GM21825 (cell line): ENCODE measurements around the gene TMEM217.
"Not testable (repeated sequence)": the region's sequence is repeated elsewhere in the genome, so short reads cannot be mapped to it uniquely, and the experiment has no call there.

ENCODE experiments used
- ATAC-seq: cut with Tn5 transposase; IDR thresholded peaks from one replicate; pipeline ENCODE4 v1.9.1; 2021; ENCODE audit warnings: mild to moderate bottlenecking, moderate library complexity; ENCODE audit not compliant: unreplicated experiment

The TMEM217 gene

GRCh38 chr6:37257634-37258404, at the start of gene TMEM217, which contains the start of gene TBC1D22B:
TMEM217 (minus strand) TSS chr6:37258144; CDS start chr6:37219030, 39,114 bp downstream.
TBC1D22B (plus strand) TSS chr6:37257772; CDS start chr6:37257918, 146 bp downstream.
- peak; percentile 96 for ATAC-seq

GRCh38 chr6:37307484-37307883, 49.5 kb upstream of the TMEM217 start:
- ATAC-seq = not testable (repeated sequence)

GRCh38 chr6:37306624-37307222, 48.8 kb upstream of the TMEM217 start:
- no peak for ATAC-seq

GRCh38 chr6:37305841-37306425, 48.0 kb upstream of the TMEM217 start:
- no peak for ATAC-seq

GRCh38 chr6:37304766-37305165, 46.8 kb upstream of the TMEM217 start:
- ATAC-seq = no peak

- ATAC-seq = no peak
These were observed 46.1 kb upstream of the TMEM217 start for GRCh38 chr6:37303891-37304503.

GRCh38 chr6:37303091-37303660, 45.2 kb upstream of the TMEM217 start:
- no peak for ATAC-seq

GRCh38 chr6:37302086-37302686, 44.2 kb upstream of the TMEM217 start:
- no peak for ATAC-seq

GRCh38 chr6:37299990-37300389, 42.0 kb upstream of the TMEM217 start:
- ATAC-seq = no peak

GRCh38 chr6:37298958-37299357, 41.0 kb upstream of the TMEM217 start:
- ATAC-seq = peak; percentile 63

GRCh38 chr6:37297637-37298036, 39.7 kb upstream of the TMEM217 start:
- not testable (repeated sequence) for ATAC-seq

GRCh38 chr6:37293426-37293825, 35.5 kb upstream of the TMEM217 start:
- no peak for ATAC-seq

GRCh38 chr6:37289931-37290330, 32.0 kb upstream of the TMEM217 start:
- no peak for ATAC-seq

- ATAC-seq = no peak
These were observed 30.3 kb upstream of the TMEM217 start for GRCh38 chr6:37288247-37288646.

- peak; percentile 40 for ATAC-seq
These were observed 29.7 kb upstream of the TMEM217 start for GRCh38 chr6:37287519-37288157.

GRCh38 chr6:37285861-37286311, 27.9 kb upstream of the TMEM217 start:
- no peak for ATAC-seq

GRCh38 chr6:37284781-37285180, 26.8 kb upstream of the TMEM217 start:
- no peak for ATAC-seq

GRCh38 chr6:37283671-37284151, 25.8 kb upstream of the TMEM217 start:
- no peak for ATAC-seq

- ATAC-seq = no peak
These were observed 25.3 kb upstream of the TMEM217 start for GRCh38 chr6:37283268-37283667.

GRCh38 chr6:37282371-37282770, 24.4 kb upstream of the TMEM217 start:
- ATAC-seq = no peak
